HG03565 (cell line): ENCODE results near the gene MPL.

Experiments
- ATAC-seq: cut with Tn5 transposase; IDR thresholded peaks from one replicate; pipeline ENCODE4 v1.9.1; 2021; ENCODE audit warnings: mild to moderate bottlenecking, moderate library complexity; ENCODE audit not compliant: unreplicated experiment

The MPL gene

GRCh38 chr1:43351421-43352350 is 14.1 kb downstream of the MPL start:
- ATAC-seq: no peak

- no peak for ATAC-seq
These were observed 14.7 kb downstream of the MPL start for GRCh38 chr1:43352351-43352705.

DNA sequence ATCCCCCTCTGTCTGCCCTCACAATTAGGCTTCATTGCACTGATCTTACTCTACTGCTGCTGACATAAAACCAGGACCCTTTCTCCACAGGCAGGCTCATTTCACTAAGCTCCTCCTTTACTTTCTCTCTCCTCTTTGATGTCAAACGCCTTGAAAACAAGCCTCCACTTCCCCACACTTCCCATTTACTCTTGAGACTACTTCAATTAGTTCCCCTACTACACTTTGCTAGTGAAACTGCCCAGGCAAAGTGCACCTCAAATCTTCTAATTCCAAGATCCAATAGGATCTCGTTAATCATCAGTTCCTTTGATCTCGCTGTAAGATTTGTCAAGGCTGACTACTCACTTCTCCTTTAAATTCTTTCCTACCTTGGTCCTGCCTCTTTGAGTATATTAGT is 15.3 kb downstream of the MPL start:
- ATAC-seq: no peak

GRCh38 chr1:43354471-43354870 is 16.9 kb downstream of the MPL start:
- ATAC-seq: no peak

DNA sequence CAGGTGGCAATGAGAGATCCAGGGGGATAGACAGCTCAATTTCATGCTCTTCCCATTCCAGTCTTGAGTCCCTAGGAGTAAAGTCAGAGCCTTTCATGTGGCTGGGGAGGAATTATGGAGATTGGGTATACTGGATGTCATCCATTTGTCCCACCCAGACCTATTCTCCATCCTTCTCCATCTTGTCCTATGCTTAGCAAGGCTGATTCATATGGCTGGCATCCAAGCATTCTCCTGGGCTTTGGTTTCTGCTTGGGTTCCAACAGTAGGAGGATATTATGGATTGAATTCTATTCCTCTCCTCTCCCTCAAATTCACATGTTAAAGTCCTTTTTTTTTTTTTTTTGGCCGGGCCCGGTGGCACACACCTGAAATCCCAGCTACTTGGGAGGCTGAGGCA is 17.3 kb downstream of the MPL start:
- no peak for ATAC-seq

- no peak for ATAC-seq
These were observed 19.6 kb downstream of the MPL start for GRCh38 chr1:43357251-43357650.

- no peak for ATAC-seq
These were observed 20.6 kb downstream of the MPL start for GRCh38 chr1:43358121-43358745.

DNA sequence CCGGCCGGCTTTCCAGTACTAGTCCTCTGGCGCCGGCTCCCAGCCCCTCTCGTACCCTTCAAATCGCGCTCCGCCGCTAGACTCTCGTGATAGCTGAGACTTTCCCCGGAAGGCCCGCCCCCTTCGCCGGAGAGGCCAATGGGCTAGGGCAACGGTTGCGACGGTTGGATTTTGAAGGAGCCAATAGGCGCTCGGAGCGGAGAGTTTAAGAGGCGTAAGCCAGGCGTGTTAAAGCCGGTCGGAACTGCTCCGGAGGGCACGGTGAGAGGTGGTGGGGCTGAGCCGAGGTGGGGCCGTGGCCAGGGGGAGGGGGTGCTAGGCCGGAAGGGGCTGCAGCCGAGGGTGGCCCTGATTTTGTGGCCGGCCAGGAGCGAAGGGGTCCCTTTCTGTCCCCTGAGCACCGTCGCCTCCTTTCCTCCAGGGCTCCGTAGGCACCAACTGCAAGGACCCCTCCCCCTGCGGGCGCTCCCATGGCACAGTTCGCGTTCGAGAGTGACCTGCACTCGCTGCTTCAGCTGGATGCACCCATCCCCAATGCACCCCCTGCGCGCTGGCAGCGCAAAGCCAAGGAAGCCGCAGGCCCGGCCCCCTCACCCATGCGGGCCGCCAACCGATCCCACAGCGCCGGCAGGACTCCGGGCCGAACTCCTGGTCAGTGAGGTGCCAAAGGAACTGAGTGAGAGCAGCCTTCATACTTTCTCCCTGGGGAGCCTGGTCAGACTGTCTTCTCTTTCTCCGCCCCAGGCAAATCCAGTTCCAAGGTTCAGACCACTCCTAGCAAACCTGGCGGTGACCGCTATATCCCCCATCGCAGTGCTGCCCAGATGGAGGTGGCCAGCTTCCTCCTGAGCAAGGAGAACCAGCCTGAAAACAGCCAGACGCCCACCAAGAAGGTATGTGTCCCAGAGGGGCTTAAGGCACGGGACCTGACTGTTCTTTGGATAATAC is 21.4 kb downstream of the MPL start, which contains the start of gene CDC20:
CDC20 (plus strand) TSS at position 236 of the 948 bp plus-strand sequence; CDS start at position 471, 235 bp downstream.
- peak; percentile 81 for ATAC-seq

DNA sequence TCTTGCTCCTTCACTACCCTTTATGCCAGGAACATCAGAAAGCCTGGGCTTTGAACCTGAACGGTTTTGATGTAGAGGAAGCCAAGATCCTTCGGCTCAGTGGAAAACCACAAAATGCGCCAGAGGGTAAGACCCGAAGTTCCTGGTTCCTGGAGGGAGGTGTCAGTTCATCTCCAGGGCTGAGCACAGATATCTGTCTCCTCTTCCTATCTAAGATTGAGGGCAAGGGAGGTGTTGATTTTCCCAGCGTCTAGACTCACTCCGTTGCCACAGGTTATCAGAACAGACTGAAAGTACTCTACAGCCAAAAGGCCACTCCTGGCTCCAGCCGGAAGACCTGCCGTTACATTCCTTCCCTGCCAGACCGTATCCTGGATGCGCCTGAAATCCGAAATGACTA is 22.1 kb downstream of the MPL start:
- no peak for ATAC-seq

- ATAC-seq: no peak
These were observed 23.0 kb downstream of the MPL start for GRCh38 chr1:43360616-43361015.

DNA sequence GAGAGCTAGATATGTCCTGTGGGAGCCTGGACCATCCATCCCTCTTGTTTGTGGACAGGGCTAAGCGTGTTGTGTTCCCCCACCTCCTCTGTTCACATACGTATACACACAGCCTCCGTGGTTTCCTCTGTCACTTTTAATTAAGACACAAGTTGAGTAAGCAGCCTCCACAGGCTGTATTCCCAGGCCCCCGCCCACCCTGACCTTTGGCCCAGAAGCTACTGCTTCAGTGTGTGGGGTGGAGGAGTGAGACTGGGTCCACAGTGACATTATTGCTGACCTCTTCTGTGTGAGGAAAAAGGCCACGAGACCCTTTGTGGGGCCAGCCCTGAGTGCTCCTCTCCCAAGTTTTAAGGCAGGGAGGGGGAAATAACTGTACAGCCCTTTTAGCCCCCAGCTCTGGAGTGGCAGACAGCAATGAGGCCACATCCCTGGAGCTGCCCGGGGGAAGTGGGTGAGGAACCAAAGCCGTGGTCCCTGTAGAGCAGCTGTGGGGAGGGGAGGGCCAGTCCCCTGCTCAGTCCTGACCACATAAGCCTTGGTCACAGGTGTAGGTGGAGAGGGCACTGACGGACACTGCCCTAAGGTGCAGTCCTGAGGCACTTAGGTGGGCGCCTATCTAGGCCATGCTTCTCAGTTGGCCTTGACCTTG is 25.8 kb downstream of the MPL start:
- ATAC-seq: no peak

GRCh38 chr1:43363935-43364525 is 26.4 kb downstream of the MPL start:
- no peak for ATAC-seq

DNA sequence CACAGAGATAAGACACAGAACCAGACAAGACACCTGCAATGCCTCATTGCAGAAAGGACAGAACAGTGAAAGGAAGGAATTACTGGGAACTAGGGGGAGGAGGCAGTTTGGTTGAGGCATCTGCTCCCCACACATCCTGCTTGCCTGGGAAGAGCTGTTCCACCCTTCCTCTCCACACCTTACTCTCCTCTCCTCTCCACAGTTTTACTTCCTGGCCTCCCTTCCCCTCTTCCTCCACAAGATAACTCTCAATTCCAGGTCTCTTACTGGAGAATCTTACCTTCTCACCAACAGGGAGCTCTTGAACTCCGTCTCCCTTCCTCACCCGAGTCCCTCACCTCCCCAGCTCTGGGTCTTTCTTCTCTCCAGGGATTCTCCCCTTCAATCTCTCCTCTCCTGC is 28.1 kb downstream of the MPL start:
- no peak for ATAC-seq

DNA sequence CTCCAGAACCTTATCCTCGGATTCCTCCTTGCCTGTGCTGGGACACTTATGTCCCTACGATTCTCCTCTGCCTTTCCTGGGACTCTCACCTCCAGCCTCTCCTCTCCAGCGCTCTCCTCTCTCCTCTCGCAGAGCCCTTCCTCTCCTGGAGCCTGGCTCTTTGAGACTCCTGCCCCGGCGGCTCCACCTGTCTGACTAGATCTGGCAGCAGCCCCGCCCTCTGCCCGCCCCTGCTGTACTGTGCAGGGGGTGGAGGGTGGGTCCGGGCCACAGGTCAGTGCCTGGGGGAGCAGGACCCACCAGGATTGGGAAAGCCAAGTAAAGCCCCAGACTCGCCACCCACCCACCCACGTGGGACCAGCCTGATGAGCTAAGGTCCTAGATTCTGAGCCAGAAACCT is 28.6 kb downstream of the MPL start:
- no peak for ATAC-seq

GRCh38 chr1:43366601-43367025 is 29.0 kb downstream of the MPL start:
- no peak for ATAC-seq

- peak; percentile 27 for ATAC-seq
These were observed 29.6 kb downstream of the MPL start for GRCh38 chr1:43367026-43367903.

DNA sequence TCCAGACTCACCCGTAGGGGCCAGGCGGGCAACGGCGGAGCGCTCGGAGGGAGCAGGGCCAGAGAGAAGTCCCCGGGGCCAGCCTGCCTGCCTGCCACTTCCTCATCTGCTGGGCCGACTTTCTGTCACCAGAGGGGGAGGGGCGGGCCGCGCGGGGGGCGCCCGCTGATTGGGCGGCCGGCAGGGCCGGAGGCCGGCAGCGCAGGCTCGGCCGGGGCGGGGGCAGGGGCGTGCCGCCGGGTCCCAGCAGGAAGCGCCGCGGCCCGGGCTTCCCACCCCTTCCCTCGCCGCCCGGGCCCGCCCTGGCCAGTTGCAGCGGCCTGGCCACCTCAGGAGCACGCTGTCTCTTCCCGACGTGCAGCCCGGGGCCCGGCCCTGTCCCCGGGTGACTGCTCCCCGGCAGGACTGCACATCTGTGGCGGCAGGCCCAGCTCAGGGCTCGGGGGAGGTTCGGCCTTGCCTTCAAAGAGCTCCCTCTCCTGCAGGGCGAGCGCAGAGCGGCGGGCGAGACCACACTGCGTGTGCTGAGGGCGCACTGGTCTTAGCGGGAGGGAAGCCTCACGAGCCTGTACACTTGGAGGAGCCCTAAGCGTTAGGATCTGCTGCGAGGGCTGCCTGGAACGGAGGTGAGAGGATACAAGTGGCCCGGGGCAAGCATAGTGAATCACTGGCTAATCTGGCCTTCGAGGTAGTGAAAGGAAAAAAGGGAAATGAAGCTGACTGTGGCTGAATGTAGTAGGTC is 30.5 kb downstream of the MPL start, which contains the start of gene ELOVL1:
ELOVL1 (minus strand) TSS at position 108 of the 742 bp plus-strand sequence. CDS start 2,402 bp downstream, outside the sequence.
- ATAC-seq: peak; percentile 49

DNA sequence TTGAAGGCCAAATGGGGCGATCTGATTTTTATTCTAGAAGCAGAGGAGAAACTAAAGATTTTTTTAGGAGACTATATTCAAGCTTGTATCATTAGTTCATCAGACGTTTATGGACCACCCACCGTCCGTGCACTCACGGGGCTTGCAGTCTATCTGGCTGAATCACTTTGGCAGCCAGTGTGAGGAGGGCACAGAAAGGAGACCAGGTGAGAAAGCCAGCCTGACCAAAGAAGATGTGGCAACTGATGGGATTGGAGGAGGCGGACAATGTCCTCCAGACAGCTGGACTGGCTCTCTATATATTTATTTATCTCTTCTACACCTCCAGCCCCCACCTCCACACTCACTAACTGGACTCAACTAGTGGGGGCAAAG is 31.0 kb downstream of the MPL start:
- no peak for ATAC-seq
